ENCODE data around the gene RALGAPB. TPM values are rescaled to one million over a fixed set of nuclear protein-coding genes. Genes with fewer than 3 reads are reported as not detected.

The RALGAPB gene
- total RNA-seq, 3 donors from 2014 or later: 32.8 to 73.6 (median 58.0) TPM

GRCh38 chr20:38563802-38564431 is 91.3 kb downstream of the RALGAPB start:
- no peak for DNase-seq (ENCODE audit: low spot score in 2 of 2)
- Histone ChIP-seq H3K9me3 (no peaks in the 10 kb centered on the region), H3K4me3 (no peak overlapping the region), H3K27ac (no peak overlapping the region), H3K27me3 (no peaks in the 10 kb centered on the region), H3K4me1 (no peaks in the 10 kb centered on the region), H3K36me3 (no peaks in the 10 kb centered on the region)
- intact Hi-C loops (cut with DNase I; ENCODE audit: low total_unique reads): loop anchor here (5.0 kb wide), 1 partner anchor 837 kb away; no protein-coding TSS in a partner anchor
- no peak for TF ChIP-seq POLR2AphosphoS5 (IDR thresholded peaks at IDR 0.05)
- TF ChIP-seq CTCF (IDR thresholded peaks at IDR 0.05): no peak
- no peak for TF ChIP-seq POLR2A (IDR thresholded peaks at IDR 0.05)

GRCh38 chr20:38564680-38565079 is 92.0 kb downstream of the RALGAPB start:
- no peak overlapping the region for H3K4me3 ChIP-seq
- H3K27ac ChIP-seq: no peak overlapping the region
- H3K36me3 ChIP-seq: no peaks in the 10 kb centered on the region
- no peaks in the 10 kb centered on the region for H3K27me3 ChIP-seq
- intact Hi-C loops (cut with DNase I; ENCODE audit: low total_unique reads): loop anchor here (5.0 kb wide), 1 partner anchor 837 kb away; no protein-coding TSS in a partner anchor
- no peak for DNase-seq (ENCODE audit: low spot score in 2 of 2)
- TF ChIP-seq CTCF (IDR thresholded peaks at IDR 0.05): no peak
- no peak for TF ChIP-seq POLR2A (IDR thresholded peaks at IDR 0.05)
- no peak for TF ChIP-seq POLR2AphosphoS5 (IDR thresholded peaks at IDR 0.05)
- no peaks in the 10 kb centered on the region for H3K4me1 ChIP-seq
- no peaks in the 10 kb centered on the region for H3K9me3 ChIP-seq

GRCh38 chr20:38566036-38566598 is 93.5 kb downstream of the RALGAPB start:
- Histone ChIP-seq H3K9me3 (no peaks in the 10 kb centered on the region), H3K4me1 (no peaks in the 10 kb centered on the region), H3K27me3 (no peaks in the 10 kb centered on the region), H3K4me3 (no peak overlapping the region), H3K36me3 (no peaks in the 10 kb centered on the region), H3K27ac (no peak overlapping the region)
- DNase-seq (ENCODE audit: low spot score in 2 of 2): no peak
- intact Hi-C loops (cut with DNase I; ENCODE audit: low total_unique reads): no loop called here
- no peak for TF ChIP-seq POLR2A (IDR thresholded peaks at IDR 0.05)
- no peak for TF ChIP-seq CTCF (IDR thresholded peaks at IDR 0.05)
- TF ChIP-seq POLR2AphosphoS5 (IDR thresholded peaks at IDR 0.05): no peak

GRCh38 chr20:38569747-38570525 is 97.3 kb downstream of the RALGAPB start:
- Histone ChIP-seq H3K4me1 (no peaks in the 10 kb centered on the region), H3K36me3 (peaks cover 10% of the 10 kb centered on the region), H3K27me3 (no peaks in the 10 kb centered on the region), H3K9me3 (no peaks in the 10 kb centered on the region), H3K4me3 (no peak overlapping the region), H3K27ac (no peak overlapping the region)
- TF ChIP-seq CTCF (IDR thresholded peaks at IDR 0.05) (no peak), POLR2A (IDR thresholded peaks at IDR 0.05) (no peak), POLR2AphosphoS5 (IDR thresholded peaks at IDR 0.05) (no peak)
- intact Hi-C loops (cut with DNase I; ENCODE audit: low total_unique reads): no loop called here
- no peak for DNase-seq (ENCODE audit: low spot score in 2 of 2)

- Histone ChIP-seq H3K36me3 (peaks cover 18% of the 10 kb centered on the region), H3K27me3 (no peaks in the 10 kb centered on the region), H3K9me3 (no peaks in the 10 kb centered on the region), H3K4me1 (no peaks in the 10 kb centered on the region), H3K27ac (no peak overlapping the region), H3K4me3 (no peak overlapping the region)
- no peak for TF ChIP-seq POLR2A (IDR thresholded peaks at IDR 0.05)
- TF ChIP-seq POLR2AphosphoS5 (IDR thresholded peaks at IDR 0.05): no peak
- TF ChIP-seq CTCF (IDR thresholded peaks at IDR 0.05): no peak
- intact Hi-C loops (cut with DNase I; ENCODE audit: low total_unique reads): no loop called here
- no peak for DNase-seq (ENCODE audit: low spot score in 2 of 2)
These were observed 100.8 kb downstream of the RALGAPB start for GRCh38 chr20:38573413-38573812.

Measured in breast epithelium (tissue), 4 donors.